ENCODE results near the gene TOLLIP.

GRCh38 chr11:1267441-1268100 lies 41.9 kb downstream of the TOLLIP start:
- TF ChIP-seq TEAD4 (IDR thresholded peaks at IDR 0.05) (no peak), CREB1 (IDR thresholded peaks at IDR 0.05; ENCODE audit: low read depth) (no peak), TAF1 (IDR thresholded peaks at IDR 0.05; ENCODE audit: low read depth) (no peak), EP300 (IDR thresholded peaks at IDR 0.05; ENCODE audit: borderline replicate concordance) (no peak), ZBTB7A (IDR thresholded peaks at IDR 0.05; ENCODE audit: low read depth) (no peak), TCF12 (IDR thresholded peaks at IDR 0.05; ENCODE audit: low read depth) (no peak), RAD21 (IDR thresholded peaks at IDR 0.05; ENCODE audit: low read depth) (no peak)

All from Ishikawa (cell line).